Panc1 (cell line): Measurements from ENCODE around the gene LRRTM3.

Experiments
- REST ChIP-seq, 2 experiments: IDR thresholded peaks; 2 replicates each; pipeline ENCODE4 v1.6.1; 2011 to 2012; ENCODE audit warnings: low read depth in 2 of 2, control low read depth in 1 of 2, low read length in 1 of 2, mild to moderate bottlenecking in 1 of 2, moderate library complexity in 1 of 2; ENCODE audit not compliant: insufficient read depth in 1 of 2
- TCF7L2 ChIP-seq: IDR thresholded peaks from 2 replicates; pipeline ENCODE4 v1.6.1; 2011; ENCODE audit warnings: mild to moderate bottlenecking, low read depth, low read length, inconsistent platforms
- TF ChIP-seq, protein P1 (sequence below): fragments of 450-650 bp; IDR thresholded peaks from 2 replicates; pipeline ENCODE4 v1.5.1; 2017; ENCODE audit warnings: mild to moderate bottlenecking

- TF ChIP-seq, protein P1, sequence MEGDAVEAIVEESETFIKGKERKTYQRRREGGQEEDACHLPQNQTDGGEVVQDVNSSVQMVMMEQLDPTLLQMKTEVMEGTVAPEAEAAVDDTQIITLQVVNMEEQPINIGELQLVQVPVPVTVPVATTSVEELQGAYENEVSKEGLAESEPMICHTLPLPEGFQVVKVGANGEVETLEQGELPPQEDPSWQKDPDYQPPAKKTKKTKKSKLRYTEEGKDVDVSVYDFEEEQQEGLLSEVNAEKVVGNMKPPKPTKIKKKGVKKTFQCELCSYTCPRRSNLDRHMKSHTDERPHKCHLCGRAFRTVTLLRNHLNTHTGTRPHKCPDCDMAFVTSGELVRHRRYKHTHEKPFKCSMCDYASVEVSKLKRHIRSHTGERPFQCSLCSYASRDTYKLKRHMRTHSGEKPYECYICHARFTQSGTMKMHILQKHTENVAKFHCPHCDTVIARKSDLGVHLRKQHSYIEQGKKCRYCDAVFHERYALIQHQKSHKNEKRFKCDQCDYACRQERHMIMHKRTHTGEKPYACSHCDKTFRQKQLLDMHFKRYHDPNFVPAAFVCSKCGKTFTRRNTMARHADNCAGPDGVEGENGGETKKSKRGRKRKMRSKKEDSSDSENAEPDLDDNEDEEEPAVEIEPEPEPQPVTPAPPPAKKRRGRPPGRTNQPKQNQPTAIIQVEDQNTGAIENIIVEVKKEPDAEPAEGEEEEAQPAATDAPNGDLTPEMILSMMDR, result no peak
- no peak for TF ChIP-seq TCF7L2
- TF ChIP-seq REST (IDR thresholded peaks at IDR 0.05; ENCODE audit: insufficient read depth in 1 of 2, low read depth in 2 of 2, low read length in 1 of 2), result no peak
Measured at GRCh38 chr10:67112765-67113164, 186.9 kb downstream of the LRRTM3 start.
